ENCODE data around the gene ZNF581. TPM values are rescaled to one million over a fixed set of nuclear protein-coding genes. Genes with fewer than 3 reads are reported as not detected.

ZNF581 gene
- total RNA-seq, 2 experiments from 2014 or later: 22.7 to 24.4 TPM

DNA sequence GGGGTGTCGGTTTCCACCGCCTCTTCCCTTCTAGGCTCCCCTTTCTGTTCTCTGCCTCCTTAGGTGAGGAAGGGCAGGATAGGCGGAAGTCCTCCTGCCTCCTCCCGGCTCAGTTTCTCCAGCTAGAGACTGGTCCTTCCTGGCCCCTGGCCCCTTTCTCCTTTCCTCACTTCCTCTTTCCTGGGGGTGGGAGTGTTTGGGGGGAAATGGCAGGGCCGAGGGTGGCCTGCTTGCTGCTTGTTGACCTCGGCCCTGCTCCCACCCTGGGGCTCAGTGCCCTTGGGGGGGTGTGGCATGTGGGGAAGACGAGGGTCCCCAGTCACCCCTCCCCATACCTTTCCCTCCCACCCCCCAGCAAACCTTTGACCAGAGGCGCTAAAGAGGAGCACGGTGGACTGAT lies 16.4 kb downstream of the ZNF581 start:
- Mint-ChIP-seq H3K27ac (peak overlapping the region; percentile 39), H3K4me3 (no peak overlapping the region)
- no peak for ATAC-seq

DNA sequence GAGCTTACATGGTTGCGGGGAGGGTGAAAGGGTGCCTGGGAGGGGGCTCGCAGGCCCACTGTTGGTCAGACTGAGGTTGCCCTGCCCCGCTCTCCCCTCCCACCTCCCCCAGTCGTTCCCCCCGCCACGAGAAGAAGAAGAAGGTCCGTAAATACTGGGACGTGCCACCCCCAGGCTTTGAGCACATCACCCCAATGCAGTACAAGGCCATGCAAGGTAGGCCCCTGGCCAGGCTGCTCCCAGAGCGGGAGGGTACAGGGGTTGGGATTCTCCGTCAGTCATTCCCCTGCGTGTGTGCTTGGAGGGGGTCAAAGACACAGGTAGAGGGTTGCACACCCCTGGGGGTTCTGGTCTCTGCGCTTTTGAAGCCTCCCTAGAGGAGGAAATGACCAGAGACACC lies 17.0 kb downstream of the ZNF581 start:
- no peak for DNase-seq
- peaks cover 78% of the 10 kb centered on the region for H3K36me3 Mint-ChIP-seq (ENCODE audit: low read depth)
- H3K4me3 Mint-ChIP-seq: no peak overlapping the region
- ATAC-seq: no peak
- H3K4me1 Mint-ChIP-seq (ENCODE audit: low read depth): peaks cover 51% of the 10 kb centered on the region
- ChIA-PET CTCF (no interaction called here), POLR2A (no interaction called here)
- H3K27ac Mint-ChIP-seq: no peak overlapping the region
- no peaks in the 10 kb centered on the region for H3K27me3 Mint-ChIP-seq (ENCODE audit: low read depth)
- H3K9me3 Mint-ChIP-seq (ENCODE audit: insufficient read depth): no peaks in the 10 kb centered on the region

More for the DNA sequence above, 16.4 kb downstream of the ZNF581 start:
- Mint-ChIP-seq H3K9me3 (ENCODE audit: insufficient read depth) (no peaks in the 10 kb centered on the region), H3K4me1 (ENCODE audit: low read depth) (peaks cover 51% of the 10 kb centered on the region), H3K27me3 (ENCODE audit: low read depth) (no peaks in the 10 kb centered on the region), H3K36me3 (ENCODE audit: low read depth) (peaks cover 76% of the 10 kb centered on the region)
- DNase-seq: no peak
- ChIA-PET CTCF (no interaction called here), POLR2A (no interaction called here)

DNA sequence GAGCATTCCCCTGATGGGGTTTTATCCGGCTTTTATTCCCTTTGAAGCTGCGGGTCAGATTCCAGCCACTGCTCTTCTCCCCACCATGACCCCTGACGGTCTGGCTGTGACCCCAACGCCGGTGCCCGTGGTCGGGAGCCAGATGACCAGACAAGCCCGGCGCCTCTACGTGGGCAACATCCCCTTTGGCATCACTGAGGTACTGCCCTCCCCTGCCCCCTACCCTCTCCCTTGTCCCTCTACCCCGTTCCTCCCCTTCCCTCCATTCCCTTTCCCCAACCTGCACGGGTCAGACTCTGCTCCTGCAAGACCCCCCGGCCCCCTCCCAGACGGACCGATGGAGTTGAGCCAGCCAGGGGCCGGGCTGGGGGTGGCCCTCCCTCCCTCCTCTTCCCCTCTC lies 17.5 kb downstream of the ZNF581 start:
- ChIA-PET CTCF (no interaction called here), POLR2A (no interaction called here)
- Mint-ChIP-seq H3K36me3 (ENCODE audit: low read depth) (peaks cover 75% of the 10 kb centered on the region), H3K9me3 (ENCODE audit: insufficient read depth) (no peaks in the 10 kb centered on the region), H3K27me3 (ENCODE audit: low read depth) (no peaks in the 10 kb centered on the region), H3K4me3 (no peak overlapping the region), H3K27ac (no peak overlapping the region), H3K4me1 (ENCODE audit: low read depth) (peaks cover 48% of the 10 kb centered on the region)
- ATAC-seq: no peak
- no peak for DNase-seq

DNA sequence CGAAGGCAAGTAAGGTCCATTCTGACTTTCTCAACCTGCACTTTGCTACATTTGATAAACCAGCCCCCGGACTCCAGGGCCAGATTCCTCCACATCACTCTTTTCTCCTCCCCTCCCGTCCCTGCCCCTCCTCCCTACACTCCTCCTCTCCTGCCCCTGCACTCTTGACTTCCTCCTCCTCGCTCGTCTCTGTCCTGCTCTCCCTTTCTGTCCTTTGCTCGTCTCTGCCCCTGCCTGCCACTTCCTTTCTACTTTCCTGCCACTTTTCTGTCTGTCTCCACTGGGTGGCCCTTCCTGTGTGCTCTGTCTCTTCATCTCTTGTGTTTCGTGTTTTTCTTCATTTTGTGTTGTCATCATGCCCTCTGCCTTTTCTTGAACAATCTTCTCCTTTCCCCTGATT lies 18.4 kb downstream of the ZNF581 start:
- ChIA-PET CTCF (no interaction called here), POLR2A (no interaction called here)
- Mint-ChIP-seq H3K36me3 (ENCODE audit: low read depth) (peaks cover 73% of the 10 kb centered on the region), H3K4me1 (ENCODE audit: low read depth) (peaks cover 40% of the 10 kb centered on the region), H3K27ac (peak overlapping the region; percentile 70), H3K27me3 (ENCODE audit: low read depth) (no peaks in the 10 kb centered on the region), H3K4me3 (no peak overlapping the region), H3K9me3 (ENCODE audit: insufficient read depth) (no peaks in the 10 kb centered on the region)
- ATAC-seq (no peak), DNase-seq (no peak)

DNA sequence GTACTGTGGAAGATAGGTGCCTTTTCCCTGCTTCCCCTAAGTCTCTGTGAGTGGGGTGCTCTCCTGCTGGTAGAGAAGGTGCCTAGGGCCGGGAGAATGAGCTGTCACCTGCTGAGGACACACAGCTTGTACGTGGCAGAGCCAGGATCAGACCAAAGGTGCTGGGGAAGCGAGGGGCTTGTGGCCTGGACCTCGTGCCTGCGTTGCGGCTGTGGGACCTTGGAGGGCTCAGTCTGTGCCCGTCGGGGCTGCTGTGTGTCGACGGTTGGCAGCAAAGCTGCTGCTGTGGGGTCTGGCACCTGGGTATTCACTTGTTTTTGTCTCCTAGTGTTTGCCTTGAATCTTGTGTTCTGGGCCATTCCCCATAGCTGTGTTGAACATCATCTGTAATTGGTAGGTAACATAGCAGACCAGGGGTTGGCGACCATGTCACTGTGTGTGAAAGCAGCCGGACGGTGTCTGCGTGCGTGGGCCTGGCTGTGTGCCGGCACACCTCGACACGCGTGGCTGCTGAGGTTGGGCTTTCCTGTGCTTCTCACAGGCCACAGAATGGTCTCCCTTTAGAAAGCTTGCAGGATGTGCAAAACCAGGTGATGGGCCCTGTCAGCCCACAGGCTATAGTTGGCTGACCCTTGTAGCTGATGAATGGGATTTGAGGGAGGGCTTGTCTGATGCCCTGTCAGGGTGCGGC lies 20.5 kb downstream of the ZNF581 start:
- peaks cover 72% of the 10 kb centered on the region for H3K36me3 Mint-ChIP-seq (ENCODE audit: low read depth)
- ATAC-seq (no peak), DNase-seq (no peak)
- no peaks in the 10 kb centered on the region for H3K27me3 Mint-ChIP-seq (ENCODE audit: low read depth)
- H3K27ac Mint-ChIP-seq: no peak overlapping the region
- peaks cover 22% of the 10 kb centered on the region for H3K4me1 Mint-ChIP-seq (ENCODE audit: low read depth)
- CTCF ChIA-PET: no interaction called here
- H3K4me3 Mint-ChIP-seq: no peak overlapping the region
- H3K9me3 Mint-ChIP-seq (ENCODE audit: insufficient read depth): no peaks in the 10 kb centered on the region
- POLR2A ChIA-PET: no interaction called here

DNA sequence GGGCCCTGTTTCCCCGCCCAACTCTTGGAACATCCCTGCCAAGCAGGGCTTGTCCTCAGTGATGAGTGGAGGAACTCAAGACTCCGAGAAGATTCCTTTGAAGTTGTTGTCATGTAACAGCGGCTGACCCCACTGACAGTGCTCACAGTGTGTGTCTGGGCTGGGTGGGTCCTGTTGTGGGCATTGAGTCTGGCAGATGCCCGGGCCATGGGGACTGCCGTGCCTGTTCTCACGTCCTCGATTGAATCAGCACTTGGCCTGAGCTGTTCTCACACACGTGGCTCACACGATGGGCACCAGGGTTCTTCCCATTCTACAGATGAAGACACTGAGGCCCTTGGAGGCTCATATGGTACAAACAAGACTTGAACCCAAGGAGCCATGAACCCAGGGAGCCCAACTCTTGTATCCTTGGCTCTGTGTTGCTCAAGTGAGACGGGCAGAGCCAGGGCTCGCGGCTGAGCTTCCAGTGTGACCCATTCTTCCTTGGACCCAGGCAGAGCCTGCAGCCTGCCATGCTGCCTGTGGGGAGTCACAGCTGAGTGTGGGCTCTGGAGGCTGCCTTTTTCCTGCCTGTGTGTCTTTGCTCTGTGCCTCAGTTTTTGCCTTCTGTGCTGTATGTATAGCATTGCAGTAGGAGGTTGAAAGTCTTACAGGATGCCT lies 23.0 kb downstream of the ZNF581 start:
- Mint-ChIP-seq H3K4me1 (ENCODE audit: low read depth) (peaks cover 21% of the 10 kb centered on the region), H3K27ac (no peak overlapping the region), H3K36me3 (ENCODE audit: low read depth) (peaks cover 74% of the 10 kb centered on the region), H3K4me3 (no peak overlapping the region), H3K27me3 (ENCODE audit: low read depth) (no peaks in the 10 kb centered on the region), H3K9me3 (ENCODE audit: insufficient read depth) (no peaks in the 10 kb centered on the region)
- ATAC-seq: no peak
- DNase-seq: no peak
- ChIA-PET POLR2A (interaction anchor here (1.4 kb wide), 1 partner anchor 12 kb away, joined by 6 read pairs; the partner anchor contains the start of gene U2AF2), CTCF (interaction anchor here (2.1 kb wide), 1 partner anchor 12 kb away, joined by 6 read pairs; no protein-coding TSS in a partner anchor)

DNA sequence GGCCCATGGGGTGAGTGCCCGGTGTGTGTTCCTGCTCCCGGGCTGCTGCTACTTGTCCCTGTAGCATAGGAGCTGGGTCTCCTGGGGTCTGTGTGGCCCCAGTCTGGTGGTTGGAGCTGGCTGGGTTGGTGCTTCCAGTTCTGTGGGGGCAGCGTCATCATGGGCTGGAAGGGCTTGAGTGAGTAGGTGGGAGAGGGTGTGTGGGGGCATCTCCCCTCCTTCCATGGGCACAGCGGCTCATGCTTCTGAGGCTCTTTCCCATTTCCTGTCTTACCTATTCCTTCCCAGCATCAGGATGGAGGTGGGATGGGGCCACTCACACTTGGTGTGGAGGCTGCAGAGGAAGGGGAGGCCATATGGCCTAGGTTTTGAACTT lies 23.5 kb downstream of the ZNF581 start:
- DNase-seq (no peak), ATAC-seq (no peak)
- Mint-ChIP-seq H3K27me3 (ENCODE audit: low read depth) (no peaks in the 10 kb centered on the region), H3K4me3 (no peak overlapping the region), H3K36me3 (ENCODE audit: low read depth) (peaks cover 71% of the 10 kb centered on the region), H3K9me3 (ENCODE audit: insufficient read depth) (no peaks in the 10 kb centered on the region), H3K4me1 (ENCODE audit: low read depth) (peaks cover 18% of the 10 kb centered on the region), H3K27ac (no peak overlapping the region)
- POLR2A ChIA-PET: interaction anchor here (1.4 kb wide), 1 partner anchor 13 kb away, joined by 6 read pairs; the partner anchor contains the start of gene U2AF2
- CTCF ChIA-PET: interaction anchor here (0.7 to 2.1 kb wide), 2 partner anchors 13 to 58 kb away, joined by 6 read pairs; no protein-coding TSS in a partner anchor

DNA sequence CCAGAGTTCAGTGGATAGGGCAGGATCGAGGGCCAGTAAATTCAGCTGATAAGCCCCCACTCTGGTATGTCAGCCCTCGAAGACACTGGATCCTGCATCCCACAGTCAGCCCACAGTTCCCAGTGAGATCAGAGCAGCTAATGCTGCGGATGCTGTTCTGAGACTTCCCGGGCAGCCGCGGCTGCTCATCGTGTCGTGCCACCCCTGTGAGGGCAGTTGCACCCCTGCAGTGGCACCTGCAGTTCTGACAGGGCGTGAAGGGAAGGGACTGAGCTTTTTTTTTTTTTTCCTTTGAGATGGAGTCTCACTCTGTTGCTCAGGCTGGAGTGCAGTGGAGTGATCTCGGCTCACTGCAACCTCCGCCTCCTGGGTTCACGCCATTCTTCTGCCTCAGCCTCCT lies 24.1 kb downstream of the ZNF581 start:
- Mint-ChIP-seq H3K36me3 (ENCODE audit: low read depth) (peaks cover 72% of the 10 kb centered on the region), H3K4me3 (no peak overlapping the region)

DNA sequence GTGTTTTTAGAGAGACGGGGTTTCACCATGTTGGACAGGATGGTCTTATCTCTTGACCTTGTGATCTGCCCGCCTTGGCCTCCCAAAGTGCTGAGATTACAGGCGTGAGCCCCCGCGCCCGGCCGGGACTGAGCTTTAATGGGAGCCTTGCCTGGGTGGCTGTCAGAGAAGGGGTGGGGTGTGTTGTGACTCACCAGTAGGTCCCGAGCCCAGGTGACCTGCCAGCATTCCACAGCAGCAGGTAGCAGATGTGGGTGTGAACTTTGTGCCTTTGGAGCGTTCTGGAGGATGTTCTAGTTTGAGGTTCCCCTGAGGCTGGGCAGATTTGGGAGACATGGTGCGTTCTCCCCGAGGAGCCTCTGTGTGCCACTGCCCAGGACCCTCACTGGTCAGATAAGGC lies 24.5 kb downstream of the ZNF581 start:
- Mint-ChIP-seq H3K9me3 (ENCODE audit: insufficient read depth) (no peaks in the 10 kb centered on the region), H3K4me1 (ENCODE audit: low read depth) (peaks cover 17% of the 10 kb centered on the region), H3K4me3 (no peak overlapping the region), H3K36me3 (ENCODE audit: low read depth) (peaks cover 68% of the 10 kb centered on the region), H3K27me3 (ENCODE audit: low read depth) (no peaks in the 10 kb centered on the region), H3K27ac (no peak overlapping the region)
- CTCF ChIA-PET: no interaction called here
- DNase-seq (no peak), ATAC-seq (no peak)
- POLR2A ChIA-PET: interaction anchor here (0.9 kb wide), 1 partner anchor 25 kb away, joined by 3 read pairs; no protein-coding TSS in a partner anchor

More for the DNA sequence above, 24.1 kb downstream of the ZNF581 start:
- Mint-ChIP-seq H3K27me3 (ENCODE audit: low read depth) (no peaks in the 10 kb centered on the region), H3K9me3 (ENCODE audit: insufficient read depth) (no peaks in the 10 kb centered on the region), H3K27ac (no peak overlapping the region), H3K4me1 (ENCODE audit: low read depth) (peaks cover 21% of the 10 kb centered on the region)
- ATAC-seq (no peak), DNase-seq (no peak)
- POLR2A ChIA-PET: interaction anchor here (0.9 to 1.4 kb wide), 2 partner anchors 13 to 25 kb away, joined by 3 to 6 read pairs; partner anchors contain the start of gene U2AF2
- CTCF ChIA-PET: interaction anchor here (0.7 kb wide), 1 partner anchor 59 kb away, joined by 6 read pairs; no protein-coding TSS in a partner anchor

DNA sequence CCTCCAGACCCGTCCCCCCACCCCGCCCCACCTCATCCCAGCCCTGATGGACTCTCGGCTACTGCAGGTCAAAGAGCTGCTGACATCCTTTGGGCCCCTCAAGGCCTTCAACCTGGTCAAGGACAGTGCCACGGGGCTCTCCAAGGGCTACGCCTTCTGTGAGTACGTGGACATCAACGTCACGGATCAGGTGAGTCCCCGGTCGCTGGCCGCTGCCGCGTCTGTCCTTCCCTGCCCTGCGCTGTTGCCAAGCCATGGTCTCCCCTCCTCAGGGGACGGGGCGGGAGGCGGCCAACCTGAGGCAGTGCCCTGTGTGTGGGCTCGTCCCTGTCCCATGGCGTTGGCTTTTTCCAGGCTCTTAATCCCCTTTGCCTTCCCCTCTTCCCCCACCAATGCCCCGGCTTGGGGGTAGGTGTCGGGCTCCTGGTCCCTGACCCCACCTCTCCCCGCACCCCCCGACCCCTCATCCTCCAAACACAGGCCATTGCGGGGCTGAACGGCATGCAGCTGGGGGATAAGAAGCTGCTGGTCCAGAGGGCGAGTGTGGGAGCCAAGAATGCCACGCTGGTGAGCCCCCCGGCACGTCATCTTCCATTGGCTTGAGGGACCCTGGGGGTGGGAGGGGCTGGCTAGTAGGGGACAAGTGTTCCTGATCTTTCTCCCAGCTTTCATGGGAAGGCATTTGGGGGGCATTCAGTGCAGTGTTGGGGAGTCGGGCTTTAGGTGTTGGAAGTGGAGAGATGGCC lies 25.3 kb downstream of the ZNF581 start:
- ATAC-seq (no peak), DNase-seq (no peak)
- Mint-ChIP-seq H3K36me3 (ENCODE audit: low read depth) (peaks cover 66% of the 10 kb centered on the region), H3K4me1 (ENCODE audit: low read depth) (peaks cover 25% of the 10 kb centered on the region), H3K9me3 (ENCODE audit: insufficient read depth) (no peaks in the 10 kb centered on the region), H3K4me3 (no peak overlapping the region), H3K27me3 (ENCODE audit: low read depth) (no peaks in the 10 kb centered on the region), H3K27ac (no peak overlapping the region)
- POLR2A ChIA-PET: no interaction called here
- CTCF ChIA-PET: no interaction called here

DNA sequence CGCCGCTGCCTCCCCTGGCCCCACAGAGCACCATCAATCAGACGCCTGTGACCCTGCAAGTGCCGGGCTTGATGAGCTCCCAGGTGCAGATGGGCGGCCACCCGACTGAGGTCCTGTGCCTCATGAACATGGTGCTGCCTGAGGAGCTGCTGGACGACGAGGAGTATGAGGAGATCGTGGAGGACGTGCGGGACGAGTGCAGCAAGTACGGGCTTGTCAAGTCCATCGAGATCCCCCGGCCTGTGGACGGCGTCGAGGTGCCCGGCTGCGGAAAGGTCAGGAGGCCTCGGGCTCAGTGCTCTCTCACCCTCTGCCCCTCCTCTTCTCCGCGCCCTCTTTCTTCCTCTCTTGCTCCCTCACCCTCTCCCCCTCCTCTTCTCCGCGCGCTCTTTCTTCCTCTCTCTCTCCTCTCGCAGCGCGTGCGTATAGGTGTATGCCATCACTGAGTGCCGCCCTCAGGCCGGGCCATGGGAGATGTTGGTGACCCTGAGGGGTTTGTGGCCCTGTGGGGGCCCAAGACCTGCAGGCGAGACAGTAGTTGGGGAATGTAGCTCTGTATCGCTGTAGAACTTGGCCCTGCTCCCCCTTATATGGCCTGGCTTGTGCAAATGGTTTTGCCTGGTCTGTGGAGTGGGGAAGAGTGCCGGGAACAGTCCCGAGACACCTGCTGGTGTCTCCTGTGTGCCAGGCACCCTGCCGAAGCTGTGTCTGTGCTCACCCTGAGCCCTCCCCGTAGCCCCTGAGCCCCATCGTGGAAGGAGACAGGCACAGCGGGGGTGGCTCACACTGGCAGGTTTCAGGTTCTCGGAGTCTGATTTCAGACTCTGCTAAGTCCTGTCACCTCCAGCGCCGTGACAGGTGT lies 26.2 kb downstream of the ZNF581 start:
- no peak overlapping the region for H3K27ac Mint-ChIP-seq
- no peaks in the 10 kb centered on the region for H3K9me3 Mint-ChIP-seq (ENCODE audit: insufficient read depth)
- DNase-seq (no peak), ATAC-seq (no peak)
- no peaks in the 10 kb centered on the region for H3K27me3 Mint-ChIP-seq (ENCODE audit: low read depth)
- POLR2A ChIA-PET: no interaction called here
- CTCF ChIA-PET: no interaction called here
- peaks cover 30% of the 10 kb centered on the region for H3K4me1 Mint-ChIP-seq (ENCODE audit: low read depth)
- H3K36me3 Mint-ChIP-seq (ENCODE audit: low read depth): peaks cover 63% of the 10 kb centered on the region
- no peak overlapping the region for H3K4me3 Mint-ChIP-seq

All from activated CD8-positive, alpha-beta T cell treated with anti-CD3 and anti-CD28 coated beads, Interleukin-2, amount 10 ng/mL, durations not matched to agents 7 days and 5 days (primary cell).